ENCODE data around the gene KLRB1.

Gene KLRB1

GRCh38 chr12:9598363-9598762 lies 9.4 kb downstream of the KLRB1 start:
- ATAC-seq, result no peak
- no peak for TF ChIP-seq ZNF70 (CRISPR knock-in tag; IDR thresholded peaks at IDR 0.05)
- no peak for TF ChIP-seq GLIS3 (CRISPR knock-in tag; IDR thresholded peaks at IDR 0.05)
- TF ChIP-seq ZNF8 (CRISPR knock-in tag; IDR thresholded peaks at IDR 0.05), result no peak
- no peak for TF ChIP-seq POU6F1 (CRISPR knock-in tag; IDR thresholded peaks at IDR 0.05; ENCODE audit: borderline replicate concordance, low read depth)

GRCh38 chr12:9597365-9597764 lies 10.4 kb downstream of the KLRB1 start:
- TF ChIP-seq ARNTL (CRISPR knock-in tag; IDR thresholded peaks at IDR 0.05; ENCODE audit: borderline replicate concordance, low read depth) (no peak), ZFP30 (CRISPR knock-in tag; IDR thresholded peaks at IDR 0.05) (no peak), TCF4 (CRISPR knock-in tag; IDR thresholded peaks at IDR 0.05; ENCODE audit: borderline replicate concordance) (no peak), ZC3H10 (CRISPR knock-in tag; IDR thresholded peaks at IDR 0.05) (no peak), TSHZ2 (CRISPR knock-in tag; IDR thresholded peaks at IDR 0.05) (no peak), PPARA (CRISPR knock-in tag; IDR thresholded peaks at IDR 0.05; ENCODE audit: borderline replicate concordance) (no peak), ESRRG (CRISPR knock-in tag; IDR thresholded peaks at IDR 0.05) (no peak), OSR1 (CRISPR knock-in tag; IDR thresholded peaks at IDR 0.05) (no peak), ISL1 (CRISPR knock-in tag; IDR thresholded peaks at IDR 0.05) (no peak), SNAI2 (CRISPR knock-in tag; IDR thresholded peaks at IDR 0.05) (no peak), POU6F1 (CRISPR knock-in tag; IDR thresholded peaks at IDR 0.05; ENCODE audit: borderline replicate concordance, low read depth) (no peak), BACH2 (CRISPR knock-in tag; IDR thresholded peaks at IDR 0.05; ENCODE audit: borderline replicate concordance) (no peak), ZNF8 (CRISPR knock-in tag; IDR thresholded peaks at IDR 0.05) (no peak), CSDC2 (CRISPR knock-in tag; IDR thresholded peaks at IDR 0.05) (no peak), ZNF565 (CRISPR knock-in tag; conservative IDR thresholded peaks at IDR 0.05; ENCODE audit: low read depth) (no peak), TOX (CRISPR knock-in tag; IDR thresholded peaks at IDR 0.05; ENCODE audit: borderline replicate concordance) (no peak)
- TF ChIP-seq, protein P1, sequence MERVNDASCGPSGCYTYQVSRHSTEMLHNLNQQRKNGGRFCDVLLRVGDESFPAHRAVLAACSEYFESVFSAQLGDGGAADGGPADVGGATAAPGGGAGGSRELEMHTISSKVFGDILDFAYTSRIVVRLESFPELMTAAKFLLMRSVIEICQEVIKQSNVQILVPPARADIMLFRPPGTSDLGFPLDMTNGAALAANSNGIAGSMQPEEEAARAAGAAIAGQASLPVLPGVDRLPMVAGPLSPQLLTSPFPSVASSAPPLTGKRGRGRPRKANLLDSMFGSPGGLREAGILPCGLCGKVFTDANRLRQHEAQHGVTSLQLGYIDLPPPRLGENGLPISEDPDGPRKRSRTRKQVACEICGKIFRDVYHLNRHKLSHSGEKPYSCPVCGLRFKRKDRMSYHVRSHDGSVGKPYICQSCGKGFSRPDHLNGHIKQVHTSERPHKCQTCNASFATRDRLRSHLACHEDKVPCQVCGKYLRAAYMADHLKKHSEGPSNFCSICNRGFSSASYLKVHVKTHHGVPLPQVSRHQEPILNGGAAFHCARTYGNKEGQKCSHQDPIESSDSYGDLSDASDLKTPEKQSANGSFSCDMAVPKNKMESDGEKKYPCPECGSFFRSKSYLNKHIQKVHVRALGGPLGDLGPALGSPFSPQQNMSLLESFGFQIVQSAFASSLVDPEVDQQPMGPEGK (CRISPR knock-in tag; IDR thresholded peaks at IDR 0.05; ENCODE audit: borderline replicate concordance), result no peak
- TF ChIP-seq, protein P2, sequence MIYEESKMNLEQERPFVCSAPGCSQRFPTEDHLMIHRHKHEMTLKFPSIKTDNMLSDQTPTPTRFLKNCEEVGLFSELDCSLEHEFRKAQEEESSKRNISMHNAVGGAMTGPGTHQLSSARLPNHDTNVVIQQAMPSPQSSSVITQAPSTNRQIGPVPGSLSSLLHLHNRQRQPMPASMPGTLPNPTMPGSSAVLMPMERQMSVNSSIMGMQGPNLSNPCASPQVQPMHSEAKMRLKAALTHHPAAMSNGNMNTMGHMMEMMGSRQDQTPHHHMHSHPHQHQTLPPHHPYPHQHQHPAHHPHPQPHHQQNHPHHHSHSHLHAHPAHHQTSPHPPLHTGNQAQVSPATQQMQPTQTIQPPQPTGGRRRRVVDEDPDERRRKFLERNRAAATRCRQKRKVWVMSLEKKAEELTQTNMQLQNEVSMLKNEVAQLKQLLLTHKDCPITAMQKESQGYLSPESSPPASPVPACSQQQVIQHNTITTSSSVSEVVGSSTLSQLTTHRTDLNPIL (CRISPR knock-in tag; IDR thresholded peaks at IDR 0.05; ENCODE audit: low read depth), result no peak

DNA sequence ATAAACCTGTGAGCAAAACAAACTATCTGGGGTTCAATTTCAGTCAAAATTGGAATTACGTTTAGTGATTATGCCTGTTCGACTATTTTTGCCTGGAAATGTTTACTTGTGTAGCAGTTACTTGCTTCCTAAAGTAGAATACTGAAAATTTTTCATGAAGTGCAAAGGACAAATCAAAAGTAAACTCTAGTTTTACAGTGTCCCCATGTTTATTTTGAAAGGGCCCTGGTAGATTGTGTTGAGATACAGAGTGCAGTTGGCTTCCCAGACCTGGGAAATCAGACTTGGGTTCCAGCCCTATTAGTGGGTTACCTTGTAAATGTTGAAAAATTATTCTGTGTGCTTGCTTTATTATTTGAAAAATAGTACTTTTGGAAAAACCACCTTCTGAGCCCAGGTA lies 17.3 kb downstream of the KLRB1 start:
- ATAC-seq, result no peak

More at GRCh38 chr12:9597365-9597764, 10.4 kb downstream of the KLRB1 start:
- ATAC-seq, result no peak

GRCh38 chr12:9588749-9589148 lies 19.0 kb downstream of the KLRB1 start:
- ATAC-seq, result no peak
- TF ChIP-seq ZNF565 (CRISPR knock-in tag; conservative IDR thresholded peaks at IDR 0.05; ENCODE audit: low read depth) (no peak), CSDC2 (CRISPR knock-in tag; IDR thresholded peaks at IDR 0.05) (no peak), POU6F1 (CRISPR knock-in tag; IDR thresholded peaks at IDR 0.05; ENCODE audit: borderline replicate concordance, low read depth) (no peak), TSHZ2 (CRISPR knock-in tag; IDR thresholded peaks at IDR 0.05) (no peak), SNAI2 (CRISPR knock-in tag; IDR thresholded peaks at IDR 0.05) (no peak)
- TF ChIP-seq, protein P3, sequence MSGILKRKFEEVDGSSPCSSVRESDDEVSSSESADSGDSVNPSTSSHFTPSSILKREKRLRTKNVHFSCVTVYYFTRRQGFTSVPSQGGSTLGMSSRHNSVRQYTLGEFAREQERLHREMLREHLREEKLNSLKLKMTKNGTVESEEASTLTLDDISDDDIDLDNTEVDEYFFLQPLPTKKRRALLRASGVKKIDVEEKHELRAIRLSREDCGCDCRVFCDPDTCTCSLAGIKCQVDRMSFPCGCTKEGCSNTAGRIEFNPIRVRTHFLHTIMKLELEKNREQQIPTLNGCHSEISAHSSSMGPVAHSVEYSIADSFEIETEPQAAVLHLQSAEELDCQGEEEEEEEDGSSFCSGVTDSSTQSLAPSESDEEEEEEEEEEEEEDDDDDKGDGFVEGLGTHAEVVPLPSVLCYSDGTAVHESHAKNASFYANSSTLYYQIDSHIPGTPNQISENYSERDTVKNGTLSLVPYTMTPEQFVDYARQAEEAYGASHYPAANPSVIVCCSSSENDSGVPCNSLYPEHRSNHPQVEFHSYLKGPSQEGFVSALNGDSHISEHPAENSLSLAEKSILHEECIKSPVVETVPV (CRISPR knock-in tag; IDR thresholded peaks at IDR 0.05), result no peak

More for the DNA sequence above, 17.3 kb downstream of the KLRB1 start:
- no peak for TF ChIP-seq RARB (CRISPR knock-in tag; IDR thresholded peaks at IDR 0.05)
- no peak for TF ChIP-seq ZC3H10 (CRISPR knock-in tag; IDR thresholded peaks at IDR 0.05)
